Suprapubic skin (tissue), 4 donors: ENCODE results near the gene NRSN1. TPM values are rescaled to one million over a fixed set of nuclear protein-coding genes. Genes with fewer than 3 reads are reported as not detected.

Experiments
- DNase-seq, 2 donors: peaks; one replicate each; pipeline ENCODE4 v3.0.0-alpha.2; 2019; ENCODE audit warnings: low spot score in 2 of 2
- H3K27ac ChIP-seq: fragments of 200-600 bp; sonication (generic); one replicate; pipeline ENCODE4 v1.5.1; 2019
- H3K27me3 ChIP-seq: fragments of 200-600 bp; sonication (generic); one replicate; pipeline ENCODE4 v1.5.1; 2019
- H3K36me3 ChIP-seq: fragments of 200-600 bp; sonication (generic); one replicate; pipeline ENCODE4 v1.5.1; 2019
- H3K4me1 ChIP-seq: fragments of 200-600 bp; sonication (generic); one replicate; pipeline ENCODE4 v1.5.1; 2019
- H3K4me3 ChIP-seq: fragments of 200-600 bp; sonication (generic); one replicate; pipeline ENCODE4 v1.5.1; 2019; ENCODE audit warnings: mild to moderate bottlenecking
- H3K9me3 ChIP-seq: fragments of 200-600 bp; sonication (generic); one replicate; pipeline ENCODE4 v1.5.1; 2019
- CTCF ChIP-seq, 2 donors: fragments of 200-600 bp in 1 of 2; fragments of 450-650 bp in 1 of 2; sonication (generic) in 1 of 2; IDR thresholded peaks; one replicate each; pipeline ENCODE4 v1.5.1; 2016 to 2019; ENCODE audit warnings: antibody characterized with exemption in 2 of 2, mild to moderate bottlenecking in 1 of 2, moderate library complexity in 1 of 2
- EP300 ChIP-seq: sonication (generic); formaldehyde crosslinking; IDR thresholded peaks from one replicate; pipeline ENCODE4 v1.6.1; 2017; ENCODE audit warnings: antibody characterized with exemption
- POLR2A ChIP-seq, 2 donors: fragments of 450-650 bp; IDR thresholded peaks; one replicate each; pipeline ENCODE4 v1.6.1; 2017; ENCODE audit warnings: antibody characterized with exemption in 2 of 2, mild to moderate bottlenecking in 2 of 2, moderate library complexity in 2 of 2
- POLR2AphosphoS5 ChIP-seq, 3 donors: sonication (generic); formaldehyde crosslinking; IDR thresholded peaks; one replicate each; pipeline ENCODE4 v1.6.1; 2017; ENCODE audit warnings: antibody characterized with exemption in 3 of 3
- WGBS: methylation state at CpG from one replicate; pipeline ENCODE4 v1.1.5; 2018; 5-methylcytosine and 5-hydroxymethylcytosine counted together
- total RNA-seq, 4 donors: library from RNA; depleted of rRNA; stranded (reverse); fragments of >200 nt; gene quantifications; one replicate each; pipeline ENCODE4 v1.1.0, GENCODE V29; 2016

Gene NRSN1
- total RNA-seq, 4 donors from 2014 or later = not detected

- no peaks in the 10 kb centered on the region for H3K36me3 ChIP-seq
- no peak overlapping the region for H3K4me3 ChIP-seq
- no peaks in the 10 kb centered on the region for H3K27me3 ChIP-seq
- H3K9me3 ChIP-seq = no peaks in the 10 kb centered on the region
- 88% methylated on average over 3 of the region's 3 CpGs for WGBS
- no peak for DNase-seq
- no peaks in the 10 kb centered on the region for H3K4me1 ChIP-seq
- TF ChIP-seq CTCF (IDR thresholded peaks at IDR 0.05) = no peak
- no peak for TF ChIP-seq POLR2AphosphoS5 (IDR thresholded peaks at IDR 0.05)
- TF ChIP-seq EP300 = no peak
- no peak for TF ChIP-seq POLR2A (IDR thresholded peaks at IDR 0.05)
- H3K27ac ChIP-seq = no peak overlapping the region
These were observed 22.1 kb downstream of the NRSN1 start for GRCh38 chr6:24148154-24148570.

GRCh38 chr6:24148684-24149083 lies 22.7 kb downstream of the NRSN1 start:
- TF ChIP-seq POLR2A (IDR thresholded peaks at IDR 0.05) (no peak), POLR2AphosphoS5 (IDR thresholded peaks at IDR 0.05) (no peak), EP300 (no peak)
- Histone ChIP-seq H3K9me3 (no peaks in the 10 kb centered on the region), H3K4me1 (no peaks in the 10 kb centered on the region), H3K4me3 (no peak overlapping the region), H3K36me3 (no peaks in the 10 kb centered on the region), H3K27me3 (no peaks in the 10 kb centered on the region), H3K27ac (no peak overlapping the region)
- DNase-seq = no peak

- no peaks in the 10 kb centered on the region for H3K27me3 ChIP-seq
- H3K9me3 ChIP-seq = no peaks in the 10 kb centered on the region
- TF ChIP-seq POLR2A (IDR thresholded peaks at IDR 0.05) (no peak), POLR2AphosphoS5 (IDR thresholded peaks at IDR 0.05) (no peak), CTCF (IDR thresholded peaks at IDR 0.05) (no peak), EP300 (no peak)
- no peak overlapping the region for H3K4me3 ChIP-seq
- H3K27ac ChIP-seq = no peak overlapping the region
- H3K4me1 ChIP-seq = no peaks in the 10 kb centered on the region
- no peak for DNase-seq
- no peaks in the 10 kb centered on the region for H3K36me3 ChIP-seq
These were observed 23.3 kb downstream of the NRSN1 start for GRCh38 chr6:24149296-24149695.

- no peak overlapping the region for H3K4me3 ChIP-seq
- H3K4me1 ChIP-seq = no peaks in the 10 kb centered on the region
- no peak overlapping the region for H3K27ac ChIP-seq
- H3K27me3 ChIP-seq = no peaks in the 10 kb centered on the region
- DNase-seq = no peak
- 43% methylated on average over 3 of the region's 3 CpGs for WGBS
- TF ChIP-seq POLR2A (IDR thresholded peaks at IDR 0.05) = no peak
- TF ChIP-seq EP300 = no peak
- no peak for TF ChIP-seq CTCF (IDR thresholded peaks at IDR 0.05)
- no peak for TF ChIP-seq POLR2AphosphoS5 (IDR thresholded peaks at IDR 0.05)
- H3K36me3 ChIP-seq = no peaks in the 10 kb centered on the region
- no peaks in the 10 kb centered on the region for H3K9me3 ChIP-seq
These were observed 23.8 kb downstream of the NRSN1 start for GRCh38 chr6:24149836-24150235.

GRCh38 chr6:24152014-24152413 lies 26.0 kb downstream of the NRSN1 start:
- no peak for TF ChIP-seq POLR2A (IDR thresholded peaks at IDR 0.05)
- no peak for TF ChIP-seq EP300
- no peak for TF ChIP-seq POLR2AphosphoS5 (IDR thresholded peaks at IDR 0.05)
- no peak for TF ChIP-seq CTCF (IDR thresholded peaks at IDR 0.05)
- Histone ChIP-seq H3K27ac (no peak overlapping the region), H3K4me3 (no peak overlapping the region), H3K4me1 (no peaks in the 10 kb centered on the region), H3K27me3 (peaks cover 5% of the 10 kb centered on the region), H3K36me3 (no peaks in the 10 kb centered on the region), H3K9me3 (no peaks in the 10 kb centered on the region)
- 74% methylated on average over 1 of the region's 1 CpG for WGBS
- no peak for DNase-seq

- H3K27me3 ChIP-seq = peaks cover 5% of the 10 kb centered on the region
- H3K9me3 ChIP-seq = no peaks in the 10 kb centered on the region
- no peak overlapping the region for H3K27ac ChIP-seq
- no peak for DNase-seq
- H3K4me3 ChIP-seq = no peak overlapping the region
- no peaks in the 10 kb centered on the region for H3K4me1 ChIP-seq
- H3K36me3 ChIP-seq = no peaks in the 10 kb centered on the region
- no peak for TF ChIP-seq POLR2AphosphoS5 (IDR thresholded peaks at IDR 0.05)
- TF ChIP-seq POLR2A (IDR thresholded peaks at IDR 0.05) = no peak
- no peak for TF ChIP-seq EP300
- no peak for TF ChIP-seq CTCF (IDR thresholded peaks at IDR 0.05)
These were observed 28.1 kb downstream of the NRSN1 start for GRCh38 chr6:24154121-24154520.
